Stimulated activated CD4-positive, alpha-beta T cell treated with anti-CD3 and anti-CD28 coated beads, Interleukin-15, amount 100 ng/mL, for 48 hours (primary cell): Measurements from ENCODE around the gene USP46.

Experiments
- DNase-seq, 2 donors: peaks; one replicate each; pipeline ENCODE4 v3.0.0-alpha.2; 2020; ENCODE audit warnings: low read depth in 2 of 2

The USP46 gene

GRCh38 chr4:52618795-52619590, 40.1 kb downstream of the USP46 start:
- no peak for DNase-seq

- no peak for DNase-seq
Observed at GRCh38 chr4:52617336-52618020, 41.6 kb downstream of the USP46 start.

GRCh38 chr4:52614241-52614640, 44.9 kb downstream of the USP46 start:
- DNase-seq = no peak

- no peak for DNase-seq
Observed at GRCh38 chr4:52612341-52612740, 46.8 kb downstream of the USP46 start.

- DNase-seq = no peak
Observed at GRCh38 chr4:52611030-52611555, 48.0 kb downstream of the USP46 start.

GRCh38 chr4:52606726-52607125, 52.4 kb downstream of the USP46 start:
- no peak for DNase-seq

GRCh38 chr4:52606040-52606439, 53.1 kb downstream of the USP46 start:
- DNase-seq = no peak

GRCh38 chr4:52604215-52604614, 54.9 kb downstream of the USP46 start:
- DNase-seq = no peak

GRCh38 chr4:52600275-52600674, 58.8 kb downstream of the USP46 start:
- no peak for DNase-seq

- no peak for DNase-seq
Observed at GRCh38 chr4:52595001-52595400, 64.1 kb downstream of the USP46 start.

- no peak for DNase-seq
Observed at GRCh38 chr4:52592287-52592686, 66.8 kb downstream of the USP46 start.

GRCh38 chr4:52588771-52589591, 70.1 kb downstream of the USP46 start:
- no peak for DNase-seq

- DNase-seq = no peak
Observed at GRCh38 chr4:52588097-52588496, 71.0 kb downstream of the USP46 start.

- DNase-seq = no peak
Observed at GRCh38 chr4:52586069-52586468, 73.0 kb downstream of the USP46 start.

- no peak for DNase-seq
Observed at GRCh38 chr4:52585379-52585778, 73.7 kb downstream of the USP46 start.

GRCh38 chr4:52579602-52580272, 79.4 kb downstream of the USP46 start:
- no peak for DNase-seq

GRCh38 chr4:52578951-52579350, 80.2 kb downstream of the USP46 start:
- DNase-seq = no peak

- no peak for DNase-seq
Observed at GRCh38 chr4:52577624-52577962, 81.5 kb downstream of the USP46 start.

GRCh38 chr4:52576961-52577623, 82.0 kb downstream of the USP46 start:
- DNase-seq = no peak

- DNase-seq = no peak
Observed at GRCh38 chr4:52576326-52576725, 82.8 kb downstream of the USP46 start.

- no peak for DNase-seq
Observed at GRCh38 chr4:52575406-52575805, 83.7 kb downstream of the USP46 start.
